ENCODE results near the gene WFDC12. TPM values are rescaled to one million over a fixed set of nuclear protein-coding genes. Genes with fewer than 3 reads are reported as not detected.

The WFDC12 gene
- total RNA-seq, 2 donors from 2014 or later: not detected

- no peaks in the 10 kb centered on the region for H3K36me3 ChIP-seq (ENCODE audit: control insufficient read depth, insufficient read depth, low read length)
- WGBS, 2 experiments (ENCODE audit: insufficient coverage in 1 of 2, insufficient read length in 1 of 2): 95 to 100% methylated on average over 1 to 2 of the region's 2 CpGs
- no peaks in the 10 kb centered on the region for H3K4me1 ChIP-seq (ENCODE audit: control insufficient read depth, insufficient read depth, low read length)
- peaks cover 11% of the 10 kb centered on the region for H3K27me3 Mint-ChIP-seq (ENCODE audit: insufficient read depth)
- H3K27ac Mint-ChIP-seq: no peak overlapping the region
- H3K4me1 Mint-ChIP-seq: no peaks in the 10 kb centered on the region
- no peaks in the 10 kb centered on the region for H3K9me3 Mint-ChIP-seq
- H3K9ac ChIP-seq (ENCODE audit: extremely low read depth, low read length, poor library complexity, severe bottlenecking): no peak overlapping the region
- H3K36me3 Mint-ChIP-seq (ENCODE audit: low read depth): no peaks in the 10 kb centered on the region
- no peak for DNase-seq
- no peak overlapping the region for H3K4me3 ChIP-seq (ENCODE audit: low read length)
- H3K27me3 ChIP-seq (ENCODE audit: control insufficient read depth, insufficient read depth, low read length, poor library complexity, severe bottlenecking): peaks cover 13% of the 10 kb centered on the region
- TF ChIP-seq CTCF (conservative IDR thresholded peaks at IDR 0.05): no peak
- H3K27ac ChIP-seq (ENCODE audit: low read depth, low read length): no peak overlapping the region
- no peak overlapping the region for H3K4me3 Mint-ChIP-seq
- no peaks in the 10 kb centered on the region for H3K9me3 ChIP-seq (ENCODE audit: control insufficient read depth, low read length)
Observed at GRCh38 chr20:45121388-45121787, 2.9 kb downstream of the WFDC12 start.

GRCh38 chr20:45119556-45120266 is 4.6 kb downstream of the WFDC12 start:
- Histone ChIP-seq H3K9me3 (ENCODE audit: control insufficient read depth, low read length) (no peaks in the 10 kb centered on the region), H3K27ac (ENCODE audit: low read depth, low read length) (no peak overlapping the region), H3K9ac (ENCODE audit: extremely low read depth, low read length, poor library complexity, severe bottlenecking) (no peak overlapping the region), H3K4me1 (ENCODE audit: control insufficient read depth, insufficient read depth, low read length) (no peaks in the 10 kb centered on the region), H3K4me3 (ENCODE audit: low read length) (no peak overlapping the region), H3K36me3 (ENCODE audit: control insufficient read depth, insufficient read depth, low read length) (no peaks in the 10 kb centered on the region), H3K27me3 (ENCODE audit: control insufficient read depth, insufficient read depth, low read length, poor library complexity, severe bottlenecking) (peaks cover 7% of the 10 kb centered on the region)
- 85 to 100% methylated on average over 1 to 2 of the region's 2 CpGs for WGBS, 2 experiments (ENCODE audit: insufficient coverage in 1 of 2, insufficient read length in 1 of 2)
- DNase-seq: no peak
- TF ChIP-seq CTCF (conservative IDR thresholded peaks at IDR 0.05): no peak
- no peak overlapping the region for H3K4me3 Mint-ChIP-seq
- no peak overlapping the region for H3K27ac Mint-ChIP-seq
- no peaks in the 10 kb centered on the region for H3K36me3 Mint-ChIP-seq (ENCODE audit: low read depth)
- H3K9me3 Mint-ChIP-seq: no peaks in the 10 kb centered on the region
- no peaks in the 10 kb centered on the region for H3K4me1 Mint-ChIP-seq
- peaks cover 7% of the 10 kb centered on the region for H3K27me3 Mint-ChIP-seq (ENCODE audit: insufficient read depth)

GRCh38 chr20:45118028-45118427 is 6.2 kb downstream of the WFDC12 start:
- H3K9ac ChIP-seq (ENCODE audit: extremely low read depth, low read length, poor library complexity, severe bottlenecking): no peak overlapping the region
- no peaks in the 10 kb centered on the region for H3K36me3 ChIP-seq (ENCODE audit: control insufficient read depth, insufficient read depth, low read length)
- H3K9me3 ChIP-seq (ENCODE audit: control insufficient read depth, low read length): no peaks in the 10 kb centered on the region
- Mint-ChIP-seq H3K4me3 (no peak overlapping the region), H3K27ac (no peak overlapping the region), H3K36me3 (ENCODE audit: low read depth) (no peaks in the 10 kb centered on the region), H3K9me3 (no peaks in the 10 kb centered on the region), H3K27me3 (ENCODE audit: insufficient read depth) (no peaks in the 10 kb centered on the region), H3K4me1 (no peaks in the 10 kb centered on the region)
- H3K27me3 ChIP-seq (ENCODE audit: control insufficient read depth, insufficient read depth, low read length, poor library complexity, severe bottlenecking): no peaks in the 10 kb centered on the region
- TF ChIP-seq CTCF (conservative IDR thresholded peaks at IDR 0.05): peak; percentile 40
- WGBS, 2 experiments (ENCODE audit: insufficient coverage in 1 of 2, insufficient read length in 1 of 2): 92 to 100% methylated on average over 1 to 2 of the region's 2 CpGs
- H3K4me3 ChIP-seq (ENCODE audit: low read length): no peak overlapping the region
- no peak for DNase-seq
- no peaks in the 10 kb centered on the region for H3K4me1 ChIP-seq (ENCODE audit: control insufficient read depth, insufficient read depth, low read length)
- H3K27ac ChIP-seq (ENCODE audit: low read depth, low read length): no peak overlapping the region
